ENCODE measurements around the gene CAB39L.
"Not testable (repeated sequence)": the region's sequence is repeated elsewhere in the genome, so short reads cannot be mapped to it uniquely, and the experiment has no call there.

CAB39L gene

DNA sequence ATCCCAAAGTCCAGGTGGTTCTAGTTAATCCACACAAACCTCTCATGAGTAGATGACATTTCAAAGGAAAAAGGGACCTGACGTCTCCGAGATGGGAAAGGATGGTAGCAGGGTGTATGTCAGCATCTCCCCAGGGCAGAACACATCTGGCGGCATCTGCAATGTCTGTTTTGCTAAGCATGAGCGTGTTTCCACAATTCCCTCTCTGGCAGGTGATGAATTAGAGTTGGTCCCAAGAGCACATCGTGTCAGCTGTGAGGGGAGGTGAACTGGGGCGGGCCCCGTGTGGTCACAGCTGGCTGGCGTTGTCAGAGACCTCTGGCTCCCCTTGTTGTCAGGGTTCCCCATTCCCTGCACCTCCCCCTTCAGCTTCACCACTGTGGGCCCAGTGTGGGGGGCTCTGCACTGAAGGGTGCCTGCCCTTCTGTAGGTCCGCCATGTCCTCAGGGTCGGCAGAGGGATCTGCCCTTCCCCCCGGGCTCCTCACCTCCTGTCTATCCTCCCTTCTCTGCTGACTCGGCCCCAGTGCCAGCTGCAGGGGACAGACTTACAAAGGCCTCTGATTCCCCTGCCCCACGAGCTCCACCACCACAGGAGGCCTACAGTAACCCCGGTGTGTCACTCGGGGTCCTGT, 138.0 kb downstream of the CAB39L start:
- no peak for DNase-seq

DNA sequence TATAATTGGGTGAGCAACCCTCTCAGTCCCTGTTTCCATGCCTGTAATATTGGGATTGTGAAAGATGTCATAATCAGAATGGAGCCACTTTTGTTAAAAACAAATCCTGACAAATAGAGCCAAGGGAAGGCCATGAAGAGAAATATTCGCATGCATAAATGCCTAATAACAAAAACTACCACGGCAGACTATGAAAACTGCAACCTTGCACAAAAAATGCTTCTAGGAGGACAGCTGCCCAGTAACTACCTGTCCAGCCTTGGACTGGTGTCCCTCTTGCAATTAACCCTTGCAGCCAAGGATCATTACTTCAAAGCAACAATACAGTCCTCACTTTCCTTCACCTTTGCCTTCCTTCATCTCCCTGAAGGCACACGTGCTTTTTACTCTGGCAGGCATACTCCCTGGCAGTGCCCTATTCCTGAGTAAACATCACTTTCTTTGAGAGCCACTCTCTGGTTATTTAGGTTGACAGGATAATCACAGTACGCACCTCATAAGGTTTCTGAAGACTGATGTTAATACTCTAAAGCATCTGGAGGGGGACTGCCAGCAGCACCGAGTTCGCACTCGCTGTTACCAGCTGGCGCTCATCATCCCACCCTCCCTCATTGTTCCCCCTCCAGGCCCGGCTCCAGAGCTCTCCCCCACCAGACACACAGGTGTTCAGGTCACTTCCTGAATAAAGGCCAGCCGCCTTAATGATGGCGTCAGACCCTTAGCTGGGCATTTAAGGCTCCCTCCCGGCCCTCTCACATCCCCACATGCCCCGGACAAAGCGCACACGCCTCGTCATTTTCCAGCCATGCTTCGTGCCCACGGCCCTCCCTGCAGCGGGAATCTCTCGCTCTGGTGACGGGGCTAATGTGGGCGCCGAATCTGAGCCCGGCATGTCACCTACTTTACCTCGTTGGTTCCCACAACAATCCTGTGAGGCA, 138.8 kb downstream of the CAB39L start:
- DNase-seq: no peak

DNA sequence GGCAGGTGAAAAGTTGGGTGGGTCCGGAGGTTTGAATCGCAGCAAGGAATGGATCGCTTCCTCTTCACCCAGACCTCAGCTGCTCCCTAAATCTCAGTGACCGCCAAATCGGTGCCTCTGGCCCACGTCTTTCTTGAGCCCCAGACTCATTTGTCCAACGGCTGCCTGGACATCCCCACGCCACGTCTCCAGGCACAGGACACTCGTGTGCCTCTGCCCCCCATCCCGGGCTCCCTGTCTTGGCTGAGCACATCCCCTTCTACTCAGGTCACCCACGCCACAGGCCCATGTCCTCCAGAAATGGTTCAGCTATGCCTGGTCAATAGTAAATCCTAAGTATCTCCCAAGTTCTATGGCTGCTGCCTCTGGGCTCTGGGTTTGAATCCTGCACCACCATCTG, 139.5 kb downstream of the CAB39L start:
- DNase-seq: no peak

GRCh38 chr13:49303533-49304252, 140.2 kb downstream of the CAB39L start:
- DNase-seq: no peak

- DNase-seq: no peak
These were observed 141.0 kb downstream of the CAB39L start for GRCh38 chr13:49302817-49303216.

GRCh38 chr13:49302222-49302621, 141.6 kb downstream of the CAB39L start:
- DNase-seq: no peak

DNA sequence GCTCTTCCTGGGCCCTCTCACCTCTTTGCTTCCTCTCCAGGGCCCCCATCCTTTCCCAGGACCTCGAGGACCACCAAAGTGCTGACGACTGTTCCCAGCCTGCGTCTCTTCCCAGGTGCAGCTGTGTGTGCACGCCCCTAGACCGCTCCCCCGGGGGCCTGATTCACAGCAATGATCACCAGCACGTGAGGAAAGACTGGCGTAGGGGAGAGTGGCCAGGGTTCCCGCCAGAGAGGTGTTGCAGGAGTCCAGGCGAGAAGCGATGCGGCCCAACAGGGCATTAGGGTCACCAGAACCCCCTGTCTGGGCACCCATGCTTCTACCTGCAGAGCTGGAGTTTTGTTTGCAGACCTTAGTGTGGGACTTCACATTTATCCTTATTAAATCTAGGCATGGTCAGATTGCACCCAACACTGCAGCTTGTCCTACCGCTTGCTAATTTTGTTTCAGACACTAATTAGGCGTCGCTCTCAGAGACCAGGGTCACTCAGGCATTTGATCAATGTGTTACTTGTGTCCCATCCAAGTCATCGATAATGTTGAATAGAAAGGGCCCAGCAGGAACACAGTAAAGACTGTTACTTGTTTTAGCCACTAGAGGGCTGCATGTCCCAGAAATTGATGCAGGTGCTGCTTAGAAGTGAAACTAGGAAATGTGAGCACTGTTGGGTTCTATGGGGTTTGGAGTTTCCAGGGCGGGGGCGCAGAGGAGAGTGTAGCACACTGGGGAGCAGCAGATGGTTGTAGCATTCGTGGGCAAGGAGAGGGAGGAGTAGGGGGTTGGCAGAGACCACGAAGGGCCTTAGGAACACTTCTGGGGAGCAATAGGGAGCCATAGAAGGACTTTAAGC, 142.9 kb downstream of the CAB39L start:
- peak in 4 of 5 experiments; percentile 41 to 86 (median 54) for DNase-seq

DNA sequence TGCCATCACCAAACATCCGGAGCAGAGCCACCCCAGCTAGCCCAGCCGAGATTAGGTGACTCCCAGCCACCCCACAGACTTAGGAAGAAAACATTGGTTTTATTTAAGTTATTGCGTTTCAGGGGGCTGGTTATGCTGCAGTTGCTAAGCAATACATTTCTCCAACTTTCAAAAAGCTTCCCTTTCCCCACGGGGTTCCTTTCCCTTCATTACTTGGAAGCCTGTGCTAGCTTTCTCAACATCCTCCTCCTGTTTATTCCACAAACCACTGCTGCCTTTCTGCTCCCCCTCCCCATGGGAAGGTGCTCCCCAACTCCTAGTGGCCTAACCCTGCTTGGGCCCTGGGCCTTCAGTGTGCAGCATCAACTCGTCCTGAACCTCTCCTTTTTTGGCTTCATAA, 143.6 kb downstream of the CAB39L start:
- DNase-seq: no peak

- DNase-seq: no peak
These were observed 144.8 kb downstream of the CAB39L start for GRCh38 chr13:49298903-49299605.

- no peak for DNase-seq
These were observed 145.4 kb downstream of the CAB39L start for GRCh38 chr13:49298416-49298815.

- DNase-seq: no peak
These were observed 146.5 kb downstream of the CAB39L start for GRCh38 chr13:49297338-49297737.

- no peak for DNase-seq
These were observed 147.2 kb downstream of the CAB39L start for GRCh38 chr13:49296659-49297058.

- DNase-seq: no peak
These were observed 148.6 kb downstream of the CAB39L start for GRCh38 chr13:49295244-49295643.

- not testable (repeated sequence) for DNase-seq
These were observed 149.1 kb downstream of the CAB39L start for GRCh38 chr13:49294723-49295122.

DNA sequence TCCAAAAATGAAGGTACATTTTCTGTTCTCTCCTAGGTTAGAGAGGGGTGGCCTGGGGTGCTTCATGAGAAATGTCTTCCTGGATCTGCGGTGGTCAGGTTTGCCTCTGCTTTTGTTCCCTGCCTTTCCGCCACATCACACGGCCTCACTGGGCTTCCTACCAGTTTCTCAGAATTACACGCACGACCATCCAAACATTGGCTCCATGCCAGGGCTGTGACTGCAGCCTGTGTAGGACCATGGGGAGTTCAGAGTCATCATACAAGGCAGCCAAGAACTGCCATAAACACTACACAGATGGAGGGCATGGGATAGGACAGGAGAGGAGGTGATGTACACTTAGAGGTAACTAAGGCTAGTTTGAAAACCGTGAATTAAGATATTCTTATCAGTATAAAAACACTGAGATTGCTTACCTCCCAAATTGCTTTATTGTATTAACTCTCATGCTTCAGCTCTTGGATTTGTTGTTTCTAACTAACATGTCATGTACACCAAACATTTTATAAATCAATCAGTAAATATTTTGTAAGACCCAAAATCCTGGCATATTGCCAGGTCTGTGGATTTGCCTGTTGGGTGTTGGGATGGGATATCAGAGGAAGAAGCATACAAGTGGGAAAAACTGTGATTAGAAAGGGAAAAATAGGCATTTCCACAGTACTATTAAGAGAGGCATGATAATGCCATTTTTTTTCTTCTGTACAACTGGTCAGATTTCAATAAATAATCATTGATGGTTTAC, 150.9 kb downstream of the CAB39L start:
- DNase-seq: no peak

DNA sequence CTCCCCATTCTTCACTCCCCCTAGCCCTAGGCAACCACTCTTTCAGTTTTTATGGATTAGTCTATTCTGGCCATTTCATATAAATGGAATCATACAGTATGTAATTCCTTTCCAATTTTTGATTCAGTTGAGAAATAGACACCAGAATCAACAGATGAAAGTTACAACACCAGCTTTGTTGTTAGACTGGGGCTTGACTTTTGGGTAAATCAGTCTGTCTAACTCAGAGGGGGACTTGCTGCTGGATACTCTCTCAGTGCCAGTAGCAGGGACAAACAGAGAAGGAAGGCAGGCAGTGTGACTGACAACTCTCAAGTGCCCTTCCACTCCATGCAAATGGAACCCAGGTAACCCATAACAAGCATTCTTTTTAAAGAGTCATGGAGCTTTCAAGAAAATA, 155.4 kb downstream of the CAB39L start:
- DNase-seq: no peak

- DNase-seq: no peak
These were observed 155.9 kb downstream of the CAB39L start for GRCh38 chr13:49287995-49288394.

GRCh38 chr13:49279885-49280284, 164.0 kb downstream of the CAB39L start:
- no peak for DNase-seq

- DNase-seq: no peak
These were observed 164.8 kb downstream of the CAB39L start for GRCh38 chr13:49279112-49279511.

GRCh38 chr13:49278211-49278610, 165.7 kb downstream of the CAB39L start:
- no peak for DNase-seq

DNA sequence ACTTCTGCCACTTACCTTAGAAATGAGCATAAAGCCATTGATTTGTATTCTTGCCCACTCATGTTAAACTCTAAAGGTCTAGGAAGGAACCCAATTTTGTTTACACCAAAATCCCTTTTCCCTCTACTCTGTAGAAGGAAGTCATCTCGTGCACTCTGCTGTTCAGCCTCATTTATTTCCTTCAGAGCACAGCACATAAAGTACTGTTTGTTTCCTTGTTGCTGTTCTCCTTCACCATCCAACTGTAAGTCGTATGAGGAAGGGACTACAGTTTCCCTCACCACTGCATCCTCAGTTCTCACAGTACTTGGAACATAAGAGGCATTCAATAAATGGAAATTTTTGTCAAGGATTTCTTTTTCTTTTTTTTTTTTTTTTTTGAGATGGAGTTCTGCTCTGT, 171.6 kb downstream of the CAB39L start:
- no peak for DNase-seq

Data from T-helper 2 cell (primary cell).